Measurements from ENCODE around the gene ACADM.
A peak's percentile ranks its signal among the peaks of the same experiment; 100 is the strongest.
"Not testable (repeated sequence)": the region's sequence is repeated elsewhere in the genome, so short reads cannot be mapped to it uniquely, and the experiment has no call there.

The ACADM gene

DNA sequence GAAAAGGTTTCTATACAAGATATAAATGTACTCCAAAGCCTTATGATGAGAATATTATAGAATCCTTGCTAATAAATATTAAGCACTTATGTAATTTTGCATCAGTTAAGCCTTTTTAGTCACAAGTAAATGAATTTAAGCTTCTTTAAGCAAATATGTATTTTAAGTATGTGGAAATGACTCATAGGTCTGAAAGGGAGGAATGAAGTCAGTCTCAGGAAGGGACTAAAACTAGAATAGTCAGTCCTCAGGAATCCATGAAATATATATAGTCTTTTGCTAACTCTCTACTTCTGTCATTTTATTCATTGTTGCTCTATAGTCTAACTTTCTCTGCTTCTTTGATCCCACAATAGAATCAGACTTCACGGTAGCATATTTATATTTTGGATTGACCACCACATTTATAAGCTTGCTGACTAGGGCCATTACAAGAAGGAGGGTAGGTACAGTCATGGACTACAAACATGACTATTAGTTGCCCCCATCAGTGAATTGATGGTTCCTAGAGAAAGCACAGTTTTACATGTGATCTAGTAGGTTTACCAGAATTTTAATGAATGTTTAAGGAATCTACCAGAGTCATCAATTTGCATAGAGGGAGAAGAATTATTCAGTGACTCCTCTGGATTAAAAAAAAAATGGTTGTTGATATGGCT lies 41.3 kb downstream of the ACADM start:
- TF ChIP-seq, protein P1, sequence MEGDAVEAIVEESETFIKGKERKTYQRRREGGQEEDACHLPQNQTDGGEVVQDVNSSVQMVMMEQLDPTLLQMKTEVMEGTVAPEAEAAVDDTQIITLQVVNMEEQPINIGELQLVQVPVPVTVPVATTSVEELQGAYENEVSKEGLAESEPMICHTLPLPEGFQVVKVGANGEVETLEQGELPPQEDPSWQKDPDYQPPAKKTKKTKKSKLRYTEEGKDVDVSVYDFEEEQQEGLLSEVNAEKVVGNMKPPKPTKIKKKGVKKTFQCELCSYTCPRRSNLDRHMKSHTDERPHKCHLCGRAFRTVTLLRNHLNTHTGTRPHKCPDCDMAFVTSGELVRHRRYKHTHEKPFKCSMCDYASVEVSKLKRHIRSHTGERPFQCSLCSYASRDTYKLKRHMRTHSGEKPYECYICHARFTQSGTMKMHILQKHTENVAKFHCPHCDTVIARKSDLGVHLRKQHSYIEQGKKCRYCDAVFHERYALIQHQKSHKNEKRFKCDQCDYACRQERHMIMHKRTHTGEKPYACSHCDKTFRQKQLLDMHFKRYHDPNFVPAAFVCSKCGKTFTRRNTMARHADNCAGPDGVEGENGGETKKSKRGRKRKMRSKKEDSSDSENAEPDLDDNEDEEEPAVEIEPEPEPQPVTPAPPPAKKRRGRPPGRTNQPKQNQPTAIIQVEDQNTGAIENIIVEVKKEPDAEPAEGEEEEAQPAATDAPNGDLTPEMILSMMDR (conservative IDR thresholded peaks at IDR 0.05; ENCODE audit: control insufficient read depth, insufficient read depth, low read depth, low read length) = no peak
- peak; percentile 78 for DNase-seq (ENCODE audit: low read depth)
- H3K4me3 ChIP-seq (ENCODE audit: control insufficient read depth, low read depth, low read length) = no peak overlapping the region

DNA sequence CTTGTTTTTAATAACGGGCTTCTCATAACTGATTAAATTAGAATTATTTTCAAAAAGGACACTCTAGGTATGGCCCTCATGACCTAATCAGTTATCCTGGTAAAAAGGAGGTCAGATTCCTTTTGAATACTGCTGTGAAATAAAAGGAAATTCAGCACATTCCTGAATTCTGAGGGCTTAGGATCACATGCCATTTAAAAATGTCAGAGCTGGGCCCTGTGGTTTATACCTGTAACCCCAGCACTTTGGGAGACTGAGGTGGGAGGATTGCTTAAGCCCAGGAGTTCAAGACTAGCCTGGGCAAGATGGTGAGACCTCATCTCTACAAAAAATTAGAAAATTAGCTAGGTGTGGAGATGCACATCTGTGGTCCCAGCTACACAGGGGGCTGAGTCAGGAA lies 43.5 kb downstream of the ACADM start:
- no peak for DNase-seq (ENCODE audit: low read depth)
- no peak overlapping the region for H3K4me3 ChIP-seq (ENCODE audit: control insufficient read depth, low read depth, low read length)

DNA sequence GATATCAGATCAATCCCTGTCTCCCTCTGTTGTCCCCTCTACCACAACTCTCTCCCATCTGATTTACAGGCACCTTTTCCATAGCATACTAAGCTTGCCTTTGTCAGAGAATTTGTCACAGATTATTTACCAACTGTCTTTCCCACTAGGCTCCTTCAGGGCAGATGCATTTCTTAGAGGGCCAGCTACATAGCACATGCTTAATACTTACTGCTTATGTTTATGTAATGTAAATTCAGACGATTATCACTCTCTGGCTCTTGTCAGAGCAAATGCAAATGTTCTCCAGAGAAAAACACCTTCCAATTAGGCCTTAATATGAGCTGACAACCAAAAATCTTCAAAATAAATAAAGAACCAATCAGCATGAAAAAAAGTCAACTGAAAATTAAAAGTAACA lies 46.3 kb downstream of the ACADM start:
- DNase-seq (ENCODE audit: low read depth) = no peak
- TF ChIP-seq, protein P1 (conservative IDR thresholded peaks at IDR 0.05; ENCODE audit: control insufficient read depth, insufficient read depth, low read depth, low read length) = no peak
- no peak overlapping the region for H3K4me3 ChIP-seq (ENCODE audit: control insufficient read depth, low read depth, low read length)

More for the DNA sequence above, 43.5 kb downstream of the ACADM start:
- TF ChIP-seq, protein P1 (conservative IDR thresholded peaks at IDR 0.05; ENCODE audit: control insufficient read depth, insufficient read depth, low read depth, low read length) = no peak

DNA sequence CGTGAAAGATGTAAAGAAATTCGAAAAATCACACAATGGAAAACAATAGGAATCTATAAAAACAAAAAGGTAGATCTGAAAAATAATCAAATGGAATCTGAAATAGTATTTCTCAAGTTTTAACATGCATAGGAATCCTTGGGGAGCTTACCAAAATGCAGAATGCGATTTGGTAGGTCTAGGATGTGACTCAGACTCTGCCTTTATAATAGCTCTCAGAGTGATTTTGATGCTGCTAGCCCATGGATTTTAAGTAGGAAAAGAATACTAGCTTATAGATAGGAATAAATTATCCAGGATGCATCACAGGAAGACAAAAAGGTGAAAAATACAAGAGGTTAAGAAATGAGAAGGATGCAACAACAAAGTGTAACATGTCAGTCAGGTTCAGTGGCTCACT lies 47.5 kb downstream of the ACADM start:
- H3K4me3 ChIP-seq (ENCODE audit: control insufficient read depth, low read depth, low read length) = no peak overlapping the region
- no peak for DNase-seq (ENCODE audit: low read depth)
- TF ChIP-seq, protein P1 (conservative IDR thresholded peaks at IDR 0.05; ENCODE audit: control insufficient read depth, insufficient read depth, low read depth, low read length) = no peak

DNA sequence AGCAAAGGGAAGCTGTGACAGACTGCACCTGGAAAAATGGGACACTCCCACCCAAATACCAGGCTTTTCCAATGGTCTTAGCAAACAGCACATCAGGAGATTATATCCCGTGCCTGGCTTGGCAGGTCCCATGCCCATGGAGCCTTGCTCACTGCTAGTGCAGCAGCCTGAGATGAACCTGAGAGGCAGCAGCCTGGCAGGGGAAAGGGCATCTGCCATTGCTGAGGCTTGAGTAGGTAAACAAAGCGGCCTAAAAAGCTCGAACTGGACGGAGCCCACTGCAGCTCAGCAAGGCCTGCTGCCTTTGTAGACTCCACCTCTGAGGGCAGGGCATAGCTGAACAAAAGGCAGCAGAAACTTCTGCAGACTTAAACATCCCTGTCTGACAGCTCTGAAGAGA lies 53.3 kb downstream of the ACADM start:
- DNase-seq (ENCODE audit: low read depth); H3K4me3 ChIP-seq (ENCODE audit: control insufficient read depth, low read depth, low read length): not testable (repeated sequence)

DNA sequence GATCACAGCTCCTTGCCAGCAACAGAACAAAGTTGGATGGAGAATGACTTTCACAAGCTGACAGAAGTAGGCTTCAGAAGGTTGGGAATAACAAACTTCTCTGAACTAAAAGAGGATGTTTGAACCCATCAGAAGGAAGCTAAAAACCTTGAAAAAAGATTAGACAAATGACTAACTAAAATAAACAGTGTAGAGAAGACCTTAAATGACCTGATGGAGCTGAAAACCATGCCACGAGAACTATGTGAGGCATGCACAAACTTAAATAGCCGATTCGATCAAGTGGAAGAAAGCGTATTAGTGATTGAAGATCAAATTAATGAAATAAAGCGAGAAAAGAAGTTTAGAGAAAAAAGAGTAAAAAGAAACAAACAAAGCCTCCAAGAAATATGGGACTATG lies 54.2 kb downstream of the ACADM start:
- not testable (repeated sequence) for DNase-seq (ENCODE audit: low read depth); H3K4me3 ChIP-seq (ENCODE audit: control insufficient read depth, low read depth, low read length)

DNA sequence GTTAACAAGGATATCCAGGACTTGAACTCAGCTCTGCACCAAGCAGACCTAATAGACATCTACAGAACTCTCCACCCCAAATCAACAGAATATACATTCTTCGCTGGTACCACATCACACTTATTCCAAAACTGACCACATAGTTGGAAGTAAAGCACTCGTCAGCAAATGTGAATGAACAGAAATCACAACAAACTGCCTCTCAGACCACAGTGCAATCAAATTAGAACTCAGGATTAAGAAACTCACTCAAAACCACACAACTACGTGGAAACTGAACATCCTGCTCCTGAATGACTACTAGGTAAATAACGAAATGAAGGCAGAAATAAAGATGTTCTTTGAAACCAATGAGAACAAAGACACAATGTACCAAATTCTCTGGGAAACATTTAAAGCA lies 55.7 kb downstream of the ACADM start:
- not testable (repeated sequence) for DNase-seq (ENCODE audit: low read depth); H3K4me3 ChIP-seq (ENCODE audit: control insufficient read depth, low read depth, low read length)

DNA sequence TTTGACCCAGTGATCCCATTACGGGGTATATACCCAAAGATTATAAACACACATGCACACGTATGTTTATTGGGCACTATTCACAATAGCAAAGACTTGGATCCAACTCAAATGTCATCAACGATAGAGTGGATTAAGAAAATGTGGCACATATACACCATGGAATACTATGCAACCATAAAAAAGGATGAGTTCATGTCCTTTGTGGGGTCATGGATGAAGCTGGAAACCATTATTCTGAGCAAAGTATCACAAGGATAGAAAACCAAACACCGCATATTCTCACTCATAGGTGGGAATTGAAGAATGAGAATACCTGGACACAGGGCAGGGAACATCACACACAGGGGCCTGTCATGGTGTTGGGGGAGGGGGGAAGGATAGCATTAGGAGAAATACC lies 59.4 kb downstream of the ACADM start:
- not testable (repeated sequence) for DNase-seq (ENCODE audit: low read depth); H3K4me3 ChIP-seq (ENCODE audit: control insufficient read depth, low read depth, low read length)

DNA sequence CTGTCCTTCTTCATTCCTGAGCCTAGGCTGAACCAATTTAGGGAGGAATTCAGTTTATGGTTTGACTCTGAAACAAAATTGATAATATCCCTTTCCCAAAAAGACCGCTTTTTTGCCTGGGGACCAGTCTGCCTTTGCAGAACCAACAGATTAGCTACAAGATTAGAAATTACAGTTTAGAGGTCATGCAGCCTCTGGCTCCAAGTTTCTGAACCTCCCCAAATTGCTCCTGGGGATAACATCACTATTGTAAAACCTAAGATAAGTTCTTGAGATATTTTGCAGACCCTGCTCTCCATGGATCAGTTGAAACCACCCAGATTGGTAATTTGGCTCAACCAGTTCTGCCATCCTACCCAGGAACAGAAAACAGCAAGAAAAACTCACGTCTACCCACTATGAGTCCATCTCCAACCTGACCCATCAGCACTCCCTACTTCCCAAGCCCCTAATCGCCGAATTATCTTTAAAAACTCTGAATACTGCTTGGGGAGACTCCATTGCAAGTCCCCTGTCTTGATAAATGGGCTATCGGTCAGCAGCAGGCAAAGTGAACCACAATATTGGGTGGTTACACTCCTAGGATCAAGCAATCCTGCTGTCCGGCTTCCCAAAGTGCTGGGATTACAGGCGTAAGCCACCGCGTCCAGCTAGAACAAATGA lies 60.9 kb downstream of the ACADM start:
- TF ChIP-seq, protein P1 (conservative IDR thresholded peaks at IDR 0.05; ENCODE audit: control insufficient read depth, insufficient read depth, low read depth, low read length) = no peak
- peak overlapping the region; percentile 99 for H3K4me3 ChIP-seq (ENCODE audit: control insufficient read depth, low read depth, low read length)
- DNase-seq (ENCODE audit: low read depth) = no peak
